PC-3 (cell line): ENCODE data around the gene ANAPC2. TPM values are rescaled to one million over a fixed set of nuclear protein-coding genes. Genes with fewer than 3 reads are reported as not detected.
A peak's percentile ranks its signal among the peaks of the same experiment; 100 is the strongest.

Source experiments
- ATAC-seq: fragments of 200-7000 bp; cut with Tn5 transposase; 2 replicates; pipeline ENCODE4 v1.9.1; 2020; ENCODE audit warnings: mild to moderate bottlenecking, moderate library complexity
- BruUV-seq: library from RNA; stranded (reverse); fragments of 400-500 nt; replicated peaks from 2 replicates; lab custom pipeline; 2021; lab: Mats Ljungman, UMichigan
- CTCF ChIA-PET: fragments of 300-600 bp; sonication (Branson Sonifier 250); formaldehyde crosslinking; loops from one replicate; lab custom pipeline; 2022; ENCODE audit warnings: antibody characterized with exemption; lab: Charles Lee
- POLR2A ChIA-PET: fragments of 300-600 bp; sonication (Branson Sonifier 250); formaldehyde crosslinking; loops from one replicate; lab custom pipeline; 2022; ENCODE audit warnings: antibody characterized with exemption; ENCODE audit not compliant: unreplicated experiment; lab: Charles Lee
- DNase-seq: peaks from one replicate; pipeline ENCODE4 v3.0.0-alpha.2; 2015
- H2AFZ ChIP-seq: fragments of 300-600 bp; sonication (generic); 2 replicates; pipeline ENCODE4 v1.6.0; 2016; ENCODE audit warnings: antibody characterized with exemption, low read length
- H3F3A ChIP-seq: fragments of 300-600 bp; sonication (generic); one replicate; pipeline ENCODE4 v1.6.0; 2017; ENCODE audit warnings: antibody characterized with exemption, low read length, control low read depth, mild to moderate bottlenecking; ENCODE audit not compliant: unreplicated experiment
- H3K27ac ChIP-seq: fragments of 300-600 bp; sonication (generic); 2 replicates; pipeline ENCODE4 v1.5.1; 2016; ENCODE audit warnings: mild to moderate bottlenecking, low read length
- H3K27me3 ChIP-seq: fragments of 300-600 bp; sonication (generic); 2 replicates; pipeline ENCODE4 v1.6.1; 2016; ENCODE audit warnings: low read length, mixed read lengths
- H3K36me3 ChIP-seq: fragments of 300-600 bp; sonication (generic); 2 replicates; pipeline ENCODE4 v1.6.1; 2016; ENCODE audit warnings: low read depth, mixed run types, low read length, mixed read lengths
- H3K4me1 ChIP-seq: fragments of 300-600 bp; sonication (generic); 2 replicates; pipeline ENCODE4 v1.5.1; 2016; ENCODE audit warnings: low read length; ENCODE audit not compliant: insufficient read depth
- H3K4me2 ChIP-seq: fragments of 300-600 bp; sonication (generic); 2 replicates; pipeline ENCODE4 v1.6.0; 2016; ENCODE audit warnings: low read length
- H3K4me3 ChIP-seq: fragments of 300-600 bp; sonication (generic); 2 replicates; pipeline ENCODE4 v1.5.1; 2016; ENCODE audit warnings: mild to moderate bottlenecking, low read length, mixed read lengths
- H3K79me2 ChIP-seq: fragments of 300-600 bp; sonication (generic); 2 replicates; pipeline ENCODE4 v1.6.1; 2017; ENCODE audit warnings: low read length, mixed read lengths
- H3K9ac ChIP-seq: fragments of 300-600 bp; sonication (generic); 2 replicates; pipeline ENCODE4 v1.6.0; 2016; ENCODE audit warnings: mild to moderate bottlenecking, low read length
- H3K9me2 ChIP-seq: fragments of 300-600 bp; sonication (generic); replicated peaks from 2 replicates; pipeline ENCODE4 v1.6.1; 2016; ENCODE audit warnings: mixed run types, low read length, mixed read lengths
- H3K9me3 ChIP-seq: fragments of 300-600 bp; sonication (generic); 2 replicates; pipeline ENCODE4 v1.6.1; 2016; ENCODE audit warnings: low read length, mixed read lengths
- H4K20me1 ChIP-seq: fragments of 300-600 bp; sonication (generic); 2 replicates; pipeline ENCODE4 v1.6.1; 2016; ENCODE audit warnings: low read length, mixed read lengths
- EZH2 ChIP-seq: fragments of 300-600 bp; sonication (generic); IDR thresholded peaks from one replicate; pipeline ENCODE4 v1.6.1; 2017; ENCODE audit warnings: antibody characterized with exemption, mild to moderate bottlenecking, low read length; ENCODE audit not compliant: unreplicated experiment
- EZH2phosphoT487 ChIP-seq: fragments of 300-600 bp; sonication (generic); IDR thresholded peaks from 2 replicates; pipeline ENCODE4 v1.6.1; 2018; ENCODE audit warnings: mild to moderate bottlenecking, antibody characterized with exemption, low read length, borderline replicate concordance
- intact Hi-C: fragments of 100-400 bp; cut with micrococcal nuclease; formaldehyde crosslinking; loops from 2 replicates; pipeline ENCODE4 v1.9.0; 2023
- total RNA-seq: library from RNA; depleted of rRNA; stranded (reverse); fragments of >200 nt; gene quantifications from 2 replicates; pipeline ENCODE4 v1.2.3, GENCODE V29; 2014
- TF ChIP-seq, protein P1 (sequence below): fragments of 300-600 bp; sonication (generic); conservative IDR thresholded peaks from 2 replicates; pipeline ENCODE4 v1.5.1; 2017; ENCODE audit warnings: antibody characterized with exemption, low read depth, mild to moderate bottlenecking, low read length

ANAPC2 gene
- total RNA-seq, 1 experiment from 2014 or later, result 21.6 TPM

DNA sequence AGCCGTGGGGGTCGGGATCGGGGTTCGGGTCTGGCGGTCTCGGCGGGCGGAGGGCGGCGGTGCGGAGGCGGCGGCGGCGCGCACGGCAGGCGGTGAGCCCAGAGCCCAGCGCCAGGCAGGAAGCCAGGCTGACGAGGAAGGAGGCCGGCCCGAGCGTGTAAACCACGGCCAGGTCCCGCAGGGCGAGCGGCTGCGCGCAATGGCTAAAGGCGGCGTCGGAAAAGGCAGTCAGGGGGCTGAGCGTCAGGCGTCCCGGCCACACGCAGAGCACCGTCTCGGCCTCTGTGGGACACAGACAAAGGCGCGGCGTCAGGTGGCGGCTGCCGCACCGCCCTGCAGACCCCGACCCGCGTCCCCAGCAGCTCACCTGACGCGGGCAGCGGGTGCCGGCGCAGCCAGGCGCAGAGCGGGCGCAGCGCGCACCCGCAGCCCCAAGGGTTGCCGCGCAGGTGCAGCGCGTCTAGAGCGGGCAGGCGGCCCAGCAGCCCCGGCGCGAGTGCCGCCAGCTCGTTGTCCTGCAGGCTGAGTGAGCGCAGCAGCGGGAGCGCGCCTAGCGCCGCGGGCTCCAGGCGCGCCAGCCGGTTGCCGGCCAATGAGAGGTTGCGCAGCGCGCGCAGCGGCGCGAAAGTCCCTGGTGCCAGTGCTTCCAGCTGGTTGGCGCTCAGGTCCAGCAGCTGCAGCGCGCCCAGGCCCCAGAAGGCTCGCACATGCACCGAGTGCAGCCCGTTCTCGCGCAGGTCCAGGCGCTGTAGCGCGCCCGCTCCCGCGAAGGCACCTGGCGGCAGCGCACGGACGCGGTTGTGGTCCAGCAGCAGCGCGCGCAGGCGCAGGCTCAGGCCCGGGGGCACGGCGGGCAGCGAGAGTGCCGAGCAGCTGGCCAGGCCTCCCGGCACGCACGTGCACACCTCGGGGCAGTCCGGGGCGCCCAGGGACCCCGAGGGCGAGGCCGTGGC is 19.2 kb downstream of the ANAPC2 start:
- no peaks in the 10 kb centered on the region for H3K36me3 ChIP-seq
- no peaks in the 10 kb centered on the region for H3K79me2 ChIP-seq
- H3K9me3 ChIP-seq, result no peaks in the 10 kb centered on the region
- H3K9me2 ChIP-seq, result no peaks in the 10 kb centered on the region
- no TSS peak for BruUV-seq
- CTCF ChIA-PET, result no interaction called here
- H3K27me3 ChIP-seq, result peaks cover 12% of the 10 kb centered on the region
- no peak for TF ChIP-seq EZH2phosphoT487
- TF ChIP-seq, protein P1, sequence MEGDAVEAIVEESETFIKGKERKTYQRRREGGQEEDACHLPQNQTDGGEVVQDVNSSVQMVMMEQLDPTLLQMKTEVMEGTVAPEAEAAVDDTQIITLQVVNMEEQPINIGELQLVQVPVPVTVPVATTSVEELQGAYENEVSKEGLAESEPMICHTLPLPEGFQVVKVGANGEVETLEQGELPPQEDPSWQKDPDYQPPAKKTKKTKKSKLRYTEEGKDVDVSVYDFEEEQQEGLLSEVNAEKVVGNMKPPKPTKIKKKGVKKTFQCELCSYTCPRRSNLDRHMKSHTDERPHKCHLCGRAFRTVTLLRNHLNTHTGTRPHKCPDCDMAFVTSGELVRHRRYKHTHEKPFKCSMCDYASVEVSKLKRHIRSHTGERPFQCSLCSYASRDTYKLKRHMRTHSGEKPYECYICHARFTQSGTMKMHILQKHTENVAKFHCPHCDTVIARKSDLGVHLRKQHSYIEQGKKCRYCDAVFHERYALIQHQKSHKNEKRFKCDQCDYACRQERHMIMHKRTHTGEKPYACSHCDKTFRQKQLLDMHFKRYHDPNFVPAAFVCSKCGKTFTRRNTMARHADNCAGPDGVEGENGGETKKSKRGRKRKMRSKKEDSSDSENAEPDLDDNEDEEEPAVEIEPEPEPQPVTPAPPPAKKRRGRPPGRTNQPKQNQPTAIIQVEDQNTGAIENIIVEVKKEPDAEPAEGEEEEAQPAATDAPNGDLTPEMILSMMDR, result no peak
- no peak for TF ChIP-seq EZH2
- H3F3A ChIP-seq, result no peaks in the 10 kb centered on the region
- intact Hi-C loops, result no loop called here
- no peaks in the 10 kb centered on the region for H4K20me1 ChIP-seq
- H3K9ac ChIP-seq, result no peak overlapping the region
- peak; percentile 55 for ATAC-seq
- H3K27ac ChIP-seq, result no peak overlapping the region
- peak overlapping the region; percentile 64 for H3K4me3 ChIP-seq
- H3K4me1 ChIP-seq, result no peaks in the 10 kb centered on the region
- DNase-seq, result peak; percentile 69
- peak overlapping the region; percentile 63 for H2AFZ ChIP-seq
- H3K4me2 ChIP-seq, result peak overlapping the region; percentile 84
- POLR2A ChIA-PET, result no interaction called here

DNA sequence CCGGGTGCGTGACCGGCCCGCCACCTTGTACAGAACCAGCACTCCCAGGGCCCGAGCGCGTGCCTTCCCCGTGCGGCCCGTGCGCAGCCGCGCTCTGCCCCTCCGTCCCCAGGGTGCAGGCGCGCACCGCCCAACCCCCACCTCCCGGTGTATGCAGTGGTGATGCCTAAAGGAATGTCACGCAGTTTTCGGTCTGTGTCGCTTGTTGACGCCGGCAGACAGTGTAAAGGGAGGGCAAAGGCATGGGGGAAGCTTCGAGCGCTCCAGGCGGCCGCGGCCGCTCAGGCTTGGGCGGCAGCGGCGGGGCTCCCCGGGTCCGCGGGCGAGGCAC is 19.8 kb downstream of the ANAPC2 start:
- Histone ChIP-seq H4K20me1 (no peaks in the 10 kb centered on the region), H3K9me2 (no peaks in the 10 kb centered on the region), H3K4me3 (peak overlapping the region; percentile 64), H3K4me2 (peak overlapping the region; percentile 84), H3K27ac (no peak overlapping the region), H3F3A (no peaks in the 10 kb centered on the region), H3K27me3 (peaks cover 12% of the 10 kb centered on the region), H3K36me3 (no peaks in the 10 kb centered on the region), H3K4me1 (no peaks in the 10 kb centered on the region), H3K9ac (no peak overlapping the region), H3K9me3 (no peaks in the 10 kb centered on the region), H2AFZ (peak overlapping the region; percentile 63; the same call in 1 of the 2 replicates), H3K79me2 (no peaks in the 10 kb centered on the region)
- POLR2A ChIA-PET, result no interaction called here
- DNase-seq, result no peak
- CTCF ChIA-PET, result no interaction called here
- peak; percentile 36 for ATAC-seq
- TF ChIP-seq, protein P1, result no peak
- TF ChIP-seq EZH2 (no peak), EZH2phosphoT487 (no peak)
- intact Hi-C loops, result no loop called here
- no TSS peak for BruUV-seq
